ENCODE results near the gene COLGALT1.
"Not testable (repeated sequence)": the region's sequence is repeated elsewhere in the genome, so short reads cannot be mapped to it uniquely, and the experiment has no call there.

The COLGALT1 gene

GRCh38 chr19:17534767-17535166, 20.7 kb upstream of the COLGALT1 start:
- DNase-seq: no peak

DNA sequence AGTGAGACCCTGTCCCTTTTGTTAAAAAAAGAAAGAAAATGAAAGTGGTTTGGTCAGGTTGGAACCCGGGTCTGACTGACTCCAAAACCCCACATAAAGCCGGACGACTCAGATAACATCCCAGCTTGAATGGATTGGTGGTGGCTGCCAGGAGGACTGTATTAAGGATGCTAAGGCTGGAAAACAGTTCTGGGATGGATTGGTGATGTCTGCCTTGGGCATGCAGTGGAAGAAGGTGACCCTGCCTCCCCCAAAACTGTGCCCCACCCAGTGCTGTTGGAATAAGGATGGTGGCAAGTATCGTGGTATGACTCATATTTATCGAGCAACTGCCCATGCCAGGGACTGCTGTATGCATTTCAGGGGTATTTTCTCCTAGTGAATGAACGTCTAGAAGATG, 18.5 kb upstream of the COLGALT1 start:
- no peak for DNase-seq

- DNase-seq: peak; percentile 18
These were observed 16.7 kb upstream of the COLGALT1 start for GRCh38 chr19:17538684-17539237.

DNA sequence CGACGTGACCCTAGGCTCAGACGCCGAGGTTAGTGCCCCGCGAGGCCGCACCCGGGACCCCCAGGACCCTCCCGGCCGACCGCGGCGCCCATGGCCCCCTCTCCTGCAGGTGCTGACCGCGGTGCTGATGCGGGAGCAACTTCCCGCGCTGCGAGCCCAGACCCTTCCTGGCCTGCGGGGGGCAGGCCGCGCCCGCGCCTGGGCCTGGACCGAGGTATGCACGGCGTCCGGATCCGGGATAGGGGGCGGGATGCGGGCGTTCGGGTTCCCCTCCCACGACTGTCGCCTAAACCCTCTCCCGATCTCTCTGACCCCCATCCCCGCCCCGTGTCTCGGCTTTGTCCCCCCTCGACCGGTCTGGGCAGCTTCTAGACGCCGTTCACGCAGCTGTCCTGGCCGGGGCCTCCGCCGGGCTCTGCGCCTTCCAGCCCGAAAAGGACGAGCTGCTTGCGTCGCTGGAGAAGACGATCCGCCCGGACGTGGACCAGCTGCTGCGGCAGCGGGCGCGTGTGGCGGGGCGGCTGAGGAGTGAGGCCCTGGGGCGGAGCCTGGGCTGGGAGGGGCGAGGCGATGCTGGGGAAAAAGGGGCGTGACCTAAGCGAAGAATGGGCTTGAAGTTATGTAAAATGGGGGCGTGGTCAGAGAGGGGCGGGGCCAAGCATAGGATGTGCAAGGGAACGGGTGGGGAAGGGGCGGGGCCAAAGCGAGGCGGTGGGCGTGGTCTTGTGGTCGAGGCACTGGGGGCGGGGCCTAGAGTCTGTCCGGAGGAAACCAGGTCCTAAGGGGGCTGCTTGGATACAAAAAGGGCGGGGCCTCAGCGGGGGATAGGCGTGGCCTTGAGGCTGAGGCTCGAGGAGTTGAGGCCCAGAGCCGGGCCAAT, 16.0 kb upstream of the COLGALT1 start:
- peak; percentile 97 for DNase-seq

GRCh38 chr19:17540174-17540573, 15.3 kb upstream of the COLGALT1 start:
- no peak for DNase-seq

DNA sequence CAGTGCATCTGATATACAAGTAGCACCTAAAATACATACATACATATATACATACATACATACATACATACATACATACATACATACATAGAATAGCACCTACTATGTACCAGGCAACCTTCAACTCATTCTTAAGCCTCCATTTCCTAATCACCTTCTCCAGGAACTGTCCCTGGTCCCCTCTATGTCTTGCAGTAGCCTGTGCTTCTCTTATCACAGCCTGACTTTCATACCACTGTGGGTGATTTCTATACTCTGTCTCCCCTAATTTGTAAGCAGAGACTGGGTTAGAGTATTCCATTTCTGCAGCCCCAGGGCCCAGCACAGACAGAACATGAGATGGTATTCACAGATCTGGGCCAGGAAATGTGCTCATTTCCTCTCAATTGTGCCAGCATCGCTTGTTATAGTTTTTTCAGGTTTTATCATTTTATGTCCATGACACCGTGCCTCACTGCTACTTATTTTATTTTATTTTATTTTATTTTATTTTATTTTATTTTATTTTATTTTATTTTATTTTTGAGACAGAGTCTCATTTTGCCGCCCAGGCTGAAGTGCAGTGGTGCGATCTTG, 14.2 kb upstream of the COLGALT1 start:
- no peak for DNase-seq

DNA sequence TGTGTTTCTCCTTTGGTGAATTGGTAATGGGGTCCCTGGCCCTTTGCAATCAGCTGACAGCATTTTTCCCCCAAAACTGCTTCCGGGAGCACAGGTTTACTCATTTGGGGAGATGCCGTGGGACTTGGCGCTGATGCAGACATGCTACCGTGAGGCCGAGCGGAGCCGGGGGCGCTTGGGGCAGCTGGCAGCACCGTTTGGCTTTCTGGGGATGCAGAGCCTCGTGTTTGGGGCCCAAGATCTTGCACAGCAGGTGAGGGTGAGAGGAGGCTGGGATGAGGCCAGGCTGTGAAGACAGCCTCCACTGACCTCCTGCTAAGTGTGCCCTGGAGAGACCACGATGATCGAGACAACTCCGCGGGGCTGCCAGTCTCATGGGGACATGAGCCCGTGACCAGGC, 13.4 kb upstream of the COLGALT1 start:
- no peak for DNase-seq

GRCh38 chr19:17542793-17543582, 12.5 kb upstream of the COLGALT1 start:
- DNase-seq: no peak

DNA sequence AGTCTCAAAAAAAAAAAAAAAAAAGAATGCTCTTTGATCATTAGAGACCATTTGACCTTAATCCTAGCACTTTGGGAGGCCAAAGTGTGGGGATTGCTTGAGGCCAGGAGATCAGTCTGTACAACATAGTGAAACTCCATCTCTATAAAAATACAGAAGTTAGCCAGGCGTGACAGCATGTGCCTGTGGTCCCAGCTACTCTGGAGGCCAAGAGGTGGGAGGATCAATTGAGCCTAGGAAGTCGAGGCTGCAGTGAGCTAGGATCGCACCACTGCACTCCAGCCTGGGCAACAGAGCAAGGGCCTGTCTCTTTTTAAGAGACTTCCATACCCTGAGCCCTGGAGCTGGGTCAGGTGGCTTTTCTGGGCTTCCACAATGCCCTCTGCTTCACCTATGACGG, 11.5 kb upstream of the COLGALT1 start:
- no peak for DNase-seq

- DNase-seq: no peak
These were observed 11.0 kb upstream of the COLGALT1 start for GRCh38 chr19:17544418-17544817.

DNA sequence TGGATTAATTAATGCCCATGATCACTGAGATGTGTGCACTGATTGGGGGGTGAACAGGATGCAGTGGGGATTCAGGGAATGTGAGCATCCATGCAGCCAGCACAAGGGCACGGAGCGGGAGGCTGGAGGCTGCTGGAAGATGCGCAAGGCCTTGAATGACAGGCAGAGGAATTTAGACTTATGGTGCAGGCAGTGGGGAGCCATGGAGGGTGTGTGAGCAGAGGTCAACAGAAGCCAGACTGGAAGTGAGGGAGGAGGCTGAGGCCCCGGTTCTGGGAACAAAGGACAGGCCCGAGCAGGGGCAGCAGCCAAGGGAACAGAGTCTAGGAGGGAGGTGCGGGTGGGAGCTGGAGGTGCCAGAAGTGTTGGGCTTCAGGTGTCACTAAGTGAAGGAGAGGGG, 7.3 kb upstream of the COLGALT1 start:
- no peak for DNase-seq

DNA sequence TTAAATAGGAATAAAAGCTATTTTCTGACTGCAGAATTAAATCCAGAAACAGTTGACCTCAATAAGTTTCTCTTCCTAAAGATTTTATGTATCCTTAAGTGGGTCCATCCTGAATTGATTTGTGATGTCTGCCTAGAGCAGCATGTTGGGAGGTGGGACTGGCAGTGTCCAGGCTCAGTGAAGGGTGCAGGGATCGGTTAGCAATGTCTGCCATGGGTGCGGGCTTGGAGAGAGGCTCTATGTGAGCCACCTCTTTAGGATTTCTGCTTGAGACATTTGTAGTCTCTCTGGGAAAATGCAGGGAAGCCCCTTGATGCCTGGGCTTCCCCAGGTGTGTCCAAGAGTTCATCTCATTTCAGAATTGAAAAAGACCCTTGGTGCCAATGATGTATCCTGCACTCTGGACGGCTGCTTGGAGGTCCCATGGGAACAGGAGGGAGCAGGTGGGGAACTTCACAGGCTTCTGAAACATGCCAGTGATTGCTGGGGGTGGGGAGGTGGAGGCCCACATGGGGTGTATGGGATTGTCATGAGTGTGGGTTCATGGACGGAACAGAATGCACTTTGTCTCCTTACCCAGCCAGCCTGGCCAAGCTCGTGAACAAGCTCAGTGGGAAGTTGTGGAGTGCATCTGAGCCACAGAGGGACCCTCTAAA, 6.2 kb upstream of the COLGALT1 start:
- DNase-seq: no peak

- DNase-seq: no peak
These were observed 5.3 kb upstream of the COLGALT1 start for GRCh38 chr19:17550076-17550667.

- not testable (repeated sequence) for DNase-seq
These were observed 2.7 kb upstream of the COLGALT1 start for GRCh38 chr19:17552735-17553134.

- peak; percentile 84 for DNase-seq
These were observed 2.2 kb upstream of the COLGALT1 start for GRCh38 chr19:17553256-17553655.

DNA sequence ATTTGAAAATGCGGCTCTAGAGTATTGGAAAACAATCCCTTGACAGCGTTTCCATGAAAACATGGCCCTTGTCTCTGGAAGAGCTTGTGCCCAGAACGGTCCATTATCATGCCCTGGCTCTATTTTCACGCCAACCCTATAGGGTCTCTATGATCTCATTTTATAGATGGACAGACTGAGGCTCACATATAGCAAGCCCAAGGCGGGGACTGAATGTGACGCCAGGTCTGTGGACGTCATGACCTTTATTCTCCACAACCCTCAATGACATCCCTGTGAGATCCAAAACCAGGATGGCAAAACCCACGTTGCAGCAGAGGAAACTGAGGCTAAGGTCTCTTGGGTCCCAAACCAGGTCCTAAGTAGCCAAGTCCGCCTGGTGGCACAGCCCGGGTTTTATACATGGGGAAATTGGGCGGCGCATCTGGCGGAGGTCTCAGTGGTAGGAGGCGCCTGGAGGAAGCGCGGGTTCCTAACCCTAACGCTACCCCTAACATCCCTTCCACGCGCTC, 425 bp upstream of the COLGALT1 start:
- no peak for DNase-seq

DNA sequence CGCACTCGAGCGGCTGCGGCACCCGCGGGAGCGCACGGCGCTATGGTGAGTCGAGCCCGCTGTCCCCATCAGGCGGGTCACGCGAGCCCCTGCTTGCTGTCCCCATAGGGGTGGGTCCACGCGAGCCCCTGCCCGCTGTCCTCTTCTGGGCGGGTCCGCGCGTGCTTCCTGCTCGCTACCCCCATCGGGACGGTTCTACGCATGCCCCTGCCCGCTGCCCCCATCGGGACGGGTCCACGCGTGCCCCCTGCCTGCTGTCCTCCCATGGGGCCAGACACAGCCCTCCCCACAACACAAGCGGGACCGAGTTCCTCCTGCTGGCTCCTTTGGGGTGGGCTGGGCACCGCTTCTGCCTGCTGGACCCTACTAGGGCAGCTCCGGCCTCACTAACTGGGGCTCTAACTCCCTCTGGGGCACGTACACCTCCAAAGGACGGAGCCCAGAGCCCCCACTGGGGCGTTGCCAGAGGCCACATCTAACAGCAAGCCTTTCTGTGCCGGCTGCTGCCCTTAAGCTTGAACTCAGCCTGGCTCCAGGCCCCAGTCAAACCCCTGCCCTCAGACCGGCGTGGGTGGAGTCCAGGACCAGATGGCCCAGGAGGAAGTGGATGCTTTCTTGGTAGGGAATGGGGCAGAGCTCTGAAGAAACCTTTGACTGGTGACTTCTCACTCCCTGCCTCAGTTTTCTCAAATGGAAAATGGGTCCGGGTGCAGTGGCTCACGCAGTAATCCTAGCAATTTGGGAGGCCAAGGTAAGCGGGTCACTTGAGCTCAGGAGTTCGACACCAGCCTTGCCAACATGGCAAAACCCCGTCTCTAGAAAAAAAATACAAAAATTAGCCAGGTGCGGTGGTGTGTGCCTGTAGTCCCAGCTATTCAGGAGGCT, 722 bp downstream of the COLGALT1 start:
- peak; percentile 75 for DNase-seq

DNA sequence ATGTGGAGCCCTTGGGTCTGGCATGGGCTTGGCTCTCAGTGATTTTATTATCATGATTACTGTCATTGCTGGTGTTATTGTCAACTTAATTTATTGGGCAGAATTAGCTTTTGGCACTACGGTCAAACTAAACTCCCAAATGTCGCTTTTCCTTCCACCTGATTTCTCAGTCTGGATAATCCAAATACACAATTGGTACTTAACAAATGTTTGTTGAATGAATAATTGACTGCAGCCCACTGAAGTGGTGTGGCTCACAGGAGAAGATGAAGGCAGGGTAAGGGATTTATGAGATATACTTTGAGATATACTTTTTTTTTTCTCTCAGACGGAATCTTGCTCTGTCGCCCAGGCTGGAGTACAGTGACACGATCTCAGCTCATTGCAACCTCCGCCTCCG, 1.5 kb downstream of the COLGALT1 start:
- DNase-seq: no peak

DNA sequence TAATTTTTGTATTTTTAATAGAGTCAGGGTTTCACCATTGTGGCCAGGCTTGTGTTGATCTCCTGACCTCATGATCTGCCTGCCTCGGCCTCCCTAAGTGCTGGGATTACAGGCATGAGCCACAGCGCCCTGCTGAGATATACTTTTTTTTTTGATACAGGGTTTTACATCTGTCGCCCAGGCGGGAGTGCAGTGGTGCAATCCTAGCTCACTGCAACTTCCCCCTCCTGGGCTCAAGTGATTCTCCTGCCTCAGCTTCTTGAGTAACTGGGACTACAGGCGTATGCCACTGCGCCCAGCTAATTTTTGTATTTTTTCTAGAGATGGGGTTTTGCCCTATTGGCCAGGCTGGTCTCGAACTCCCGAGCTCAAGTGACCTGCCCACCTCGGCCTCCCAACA, 2.0 kb downstream of the COLGALT1 start:
- no peak for DNase-seq

- DNase-seq: peak; percentile 96
These were observed 4.8 kb downstream of the COLGALT1 start for GRCh38 chr19:17560205-17560595.

GRCh38 chr19:17562097-17562496, 6.6 kb downstream of the COLGALT1 start:
- DNase-seq: no peak
